Calu3 (cell line): ENCODE results near the gene KPNA2. TPM values are rescaled to one million over a fixed set of nuclear protein-coding genes. Genes with fewer than 3 reads are reported as not detected.
"Not testable (repeated sequence)": the region's sequence is repeated elsewhere in the genome, so short reads cannot be mapped to it uniquely, and the experiment has no call there.

Experiments used
- BruUV-seq: library from RNA; stranded (reverse); fragments of 400-500 nt; replicated peaks from 2 replicates; lab custom pipeline; 2021; lab: Mats Ljungman, UMichigan
- CTCF ChIA-PET: fragments of 300-600 bp; sonication (Branson Sonifier 250); formaldehyde crosslinking; loops from one replicate; lab custom pipeline; 2022; ENCODE audit warnings: antibody characterized with exemption; lab: Charles Lee
- DNase-seq: peaks from one replicate; pipeline ENCODE4 v3.0.0; 2022
- H3K27ac Mint-ChIP-seq: one replicate; pipeline ENCODE4 v1.8.0; 2022; ENCODE audit warnings: mixed read lengths; ENCODE audit not compliant: unreplicated experiment
- H3K27me3 Mint-ChIP-seq: one replicate; pipeline ENCODE4 v1.8.0; 2022; ENCODE audit warnings: mixed read lengths; ENCODE audit not compliant: unreplicated experiment
- H3K36me3 Mint-ChIP-seq: one replicate; pipeline ENCODE4 v1.8.0; 2022; ENCODE audit warnings: mild to moderate bottlenecking, moderate library complexity, mixed read lengths; ENCODE audit not compliant: insufficient read depth, unreplicated experiment
- H3K4me1 Mint-ChIP-seq: one replicate; pipeline ENCODE4 v1.8.0; 2022; ENCODE audit warnings: mild to moderate bottlenecking, low read depth, mixed read lengths; ENCODE audit not compliant: unreplicated experiment
- H3K4me3 Mint-ChIP-seq: one replicate; pipeline ENCODE4 v1.8.0; 2022; ENCODE audit warnings: mild to moderate bottlenecking, low read depth, moderate library complexity, mixed read lengths; ENCODE audit not compliant: unreplicated experiment
- H3K9me3 Mint-ChIP-seq: one replicate; pipeline ENCODE4 v1.8.0; 2022; ENCODE audit warnings: low read depth, mixed read lengths; ENCODE audit not compliant: unreplicated experiment
- CTCF ChIP-seq: fragments of 200-600 bp; IDR thresholded peaks from one replicate; pipeline ENCODE4 v1.8.0; 2022; ENCODE audit warnings: antibody characterized with exemption; ENCODE audit not compliant: unreplicated experiment
- intact Hi-C: fragments of 100-400 bp; cut with micrococcal nuclease; formaldehyde crosslinking; loops from one replicate; pipeline ENCODE4 v1.10.0; 2022; ENCODE audit not compliant: unreplicated experiment
- total RNA-seq: library from RNA; stranded (reverse); gene quantifications from 2 replicates; pipeline ENCODE4 v1.2.3, GENCODE V29; 2022

KPNA2 gene
- total RNA-seq, 1 experiment from 2014 or later: 209 TPM

- intact Hi-C loops: no loop called here
- H3K9me3 Mint-ChIP-seq: no peaks in the 10 kb centered on the region
- H3K27me3 Mint-ChIP-seq: no peaks in the 10 kb centered on the region
- no peak overlapping the region for H3K27ac Mint-ChIP-seq
- H3K36me3 Mint-ChIP-seq: no peaks in the 10 kb centered on the region
- no peak overlapping the region for H3K4me3 Mint-ChIP-seq
- TF ChIP-seq CTCF: peak; percentile 70
- DNase-seq: peak; percentile 43
- CTCF ChIA-PET: interaction anchor here (0.6 kb wide), 1 partner anchor 44 kb away, joined by 13 read pairs; no protein-coding TSS in a partner anchor
- no peaks in the 10 kb centered on the region for H3K4me1 Mint-ChIP-seq
- BruUV-seq: no TSS peak
Measured at GRCh38 chr17:68011199-68011665, 24.3 kb upstream of the KPNA2 start.

- TF ChIP-seq CTCF: no peak
- DNase-seq: no peak
- Mint-ChIP-seq H3K27me3 (no peaks in the 10 kb centered on the region), H3K36me3 (no peaks in the 10 kb centered on the region), H3K9me3 (no peaks in the 10 kb centered on the region), H3K27ac (no peak overlapping the region), H3K4me1 (no peaks in the 10 kb centered on the region), H3K4me3 (no peak overlapping the region)
- CTCF ChIA-PET: no interaction called here
- no TSS peak for BruUV-seq
- intact Hi-C loops: no loop called here
Measured at GRCh38 chr17:68013385-68013784, 22.1 kb upstream of the KPNA2 start.

- H3K27ac Mint-ChIP-seq: no peak overlapping the region
- no peaks in the 10 kb centered on the region for H3K9me3 Mint-ChIP-seq
- intact Hi-C loops: no loop called here
- H3K27me3 Mint-ChIP-seq: peaks cover 8% of the 10 kb centered on the region
- no peak overlapping the region for H3K4me3 Mint-ChIP-seq
- peaks cover 9% of the 10 kb centered on the region for H3K4me1 Mint-ChIP-seq
- CTCF ChIA-PET: interaction anchor here (0.6 kb wide), 1 partner anchor 260 kb away, joined by 4 read pairs; no protein-coding TSS in a partner anchor
- BruUV-seq: no TSS peak
- peaks cover 11% of the 10 kb centered on the region for H3K36me3 Mint-ChIP-seq
- DNase-seq: no peak
- TF ChIP-seq CTCF: no peak
Measured at GRCh38 chr17:68015081-68015723, 20.3 kb upstream of the KPNA2 start.

GRCh38 chr17:68016838-68017237 is 18.7 kb upstream of the KPNA2 start:
- no peak for DNase-seq
- Mint-ChIP-seq H3K4me3 (no peak overlapping the region), H3K36me3 (peaks cover 19% of the 10 kb centered on the region), H3K27me3 (peaks cover 8% of the 10 kb centered on the region), H3K9me3 (no peaks in the 10 kb centered on the region), H3K4me1 (peaks cover 15% of the 10 kb centered on the region), H3K27ac (no peak overlapping the region)
- CTCF ChIA-PET: no interaction called here
- no TSS peak for BruUV-seq
- TF ChIP-seq CTCF: no peak
- intact Hi-C loops: no loop called here

GRCh38 chr17:68018493-68018892 is 17.0 kb upstream of the KPNA2 start:
- intact Hi-C loops: loop anchor here (2.0 kb wide), 1 partner anchor 24 kb away; no protein-coding TSS in a partner anchor
- BruUV-seq, H3K9me3 Mint-ChIP-seq, DNase-seq, H3K4me3 Mint-ChIP-seq, H3K27ac Mint-ChIP-seq, CTCF ChIA-PET, H3K27me3 Mint-ChIP-seq: not testable (repeated sequence)
- Mint-ChIP-seq H3K36me3 (peaks cover 19% of the 10 kb centered on the region), H3K4me1 (peaks cover 15% of the 10 kb centered on the region)
